HG03469 (cell line): ENCODE results near the gene FCGR1A.
"Not testable (repeated sequence)": the region's sequence is repeated elsewhere in the genome, so short reads cannot be mapped to it uniquely, and the experiment has no call there.

ENCODE experiments used
- ATAC-seq: cut with Tn5 transposase; IDR thresholded peaks from one replicate; pipeline ENCODE4 v1.9.1; 2021; ENCODE audit warnings: mild to moderate bottlenecking, moderate library complexity, moderate number of reproducible peaks; ENCODE audit not compliant: unreplicated experiment

Gene FCGR1A

DNA sequence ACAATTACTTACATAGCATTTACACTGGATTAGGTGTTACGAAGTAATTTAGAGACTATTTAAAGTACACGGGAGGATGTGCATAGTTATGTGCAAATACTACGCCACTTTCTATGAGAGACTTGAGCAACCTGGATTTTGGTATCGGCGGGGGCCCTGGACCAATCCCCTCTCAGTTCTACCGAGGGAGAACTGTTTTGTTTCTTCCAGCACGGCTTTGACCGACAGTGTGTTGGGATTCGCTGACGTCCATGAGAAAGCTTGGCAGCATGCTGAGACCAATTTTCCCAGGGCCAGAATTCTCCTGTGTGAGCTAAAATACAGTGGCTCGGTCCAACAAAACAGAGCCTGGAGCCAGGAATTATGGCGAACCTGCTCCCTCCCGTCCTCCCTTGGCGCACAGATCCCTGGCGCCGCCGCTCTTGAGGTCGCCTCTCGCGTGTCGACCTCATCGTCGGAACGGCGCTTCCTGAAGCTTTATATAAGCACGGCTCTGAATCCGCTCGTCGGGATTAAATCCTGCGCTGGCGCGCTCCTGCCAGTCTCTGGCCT, 49.3 kb downstream of the FCGR1A start:
- ATAC-seq = not testable (repeated sequence)

- ATAC-seq = not testable (repeated sequence)
These were observed 50.0 kb downstream of the FCGR1A start for GRCh38 chr1:149832316-149833126.

DNA sequence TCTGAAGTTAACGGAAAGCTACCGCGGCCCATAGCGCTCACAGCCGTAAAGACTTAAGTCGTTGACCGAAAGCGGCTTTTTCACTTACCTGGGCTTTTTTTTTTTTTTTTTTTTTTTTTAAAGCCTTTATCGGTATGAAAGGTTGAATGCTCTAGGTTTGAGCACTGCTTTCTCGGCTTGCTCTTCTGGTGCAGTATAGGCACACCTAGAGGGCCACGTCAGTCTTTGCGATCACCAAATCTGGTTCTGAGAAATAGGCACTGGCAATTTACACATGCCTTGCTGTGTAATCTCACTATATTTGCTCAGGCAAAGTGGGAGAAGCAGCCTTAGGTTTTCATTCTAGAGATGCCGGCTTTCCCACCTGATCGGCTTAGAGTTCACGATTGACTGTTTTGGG, 50.6 kb downstream of the FCGR1A start:
- not testable (repeated sequence) for ATAC-seq

DNA sequence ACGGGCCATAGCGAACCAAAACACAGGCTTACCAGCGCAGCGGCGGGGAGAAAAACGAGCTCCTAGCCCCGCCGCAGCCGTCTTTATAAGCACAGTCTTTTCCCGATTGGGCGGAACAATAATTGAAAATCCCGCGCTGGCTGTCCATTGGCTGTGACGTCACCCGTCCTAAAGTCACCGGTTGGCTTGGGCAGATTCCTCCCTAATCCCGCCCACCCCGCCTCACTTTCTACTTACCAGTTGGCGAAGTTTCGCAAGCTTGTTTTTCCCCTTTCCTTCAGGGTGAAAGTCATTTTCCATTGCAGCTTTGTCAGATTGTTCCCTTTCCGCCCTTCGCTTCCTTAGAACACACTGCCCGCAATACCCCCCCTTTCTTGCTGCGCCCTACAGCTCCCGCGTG, 58.7 kb downstream of the FCGR1A start:
- ATAC-seq = not testable (repeated sequence)
